Cortex of kidney (tissue), 1 donor: ENCODE measurements around the gene NEUROG3.
"Not testable (repeated sequence)": the region's sequence is repeated elsewhere in the genome, so short reads cannot be mapped to it uniquely, and the experiment has no call there.

ENCODE experiments used
- DNase-seq: peaks from one replicate; lab custom pipeline; 2025; lab: John Stamatoyannopoulos, UW

The NEUROG3 gene

DNA sequence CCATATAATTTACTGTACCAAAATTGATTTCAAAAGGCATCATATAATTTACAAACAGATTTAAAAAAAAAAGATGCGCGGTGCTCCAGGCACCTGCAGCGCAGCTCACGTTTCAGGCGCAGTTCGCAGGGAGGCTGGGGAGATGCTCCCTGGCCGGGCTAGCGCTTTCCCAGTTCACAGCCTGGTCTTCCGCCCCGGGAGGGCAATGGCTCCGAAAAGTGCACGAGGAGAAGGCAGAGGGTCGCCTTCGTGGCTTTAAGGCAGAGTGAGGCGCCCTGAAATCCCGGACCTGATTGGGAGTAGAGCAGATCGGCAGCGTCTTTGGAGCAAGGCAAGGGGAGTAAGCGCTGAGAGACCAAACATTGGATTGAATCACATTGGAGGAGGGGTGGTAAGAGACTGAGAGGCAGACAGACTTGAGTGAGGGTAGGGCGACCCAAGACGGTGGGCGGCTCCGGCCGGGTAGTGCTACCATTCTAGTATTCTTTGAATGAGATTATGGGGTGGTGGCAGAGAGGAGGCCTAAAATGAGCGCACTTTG lies 1.5 kb downstream of the NEUROG3 start:
- no peak for DNase-seq

DNA sequence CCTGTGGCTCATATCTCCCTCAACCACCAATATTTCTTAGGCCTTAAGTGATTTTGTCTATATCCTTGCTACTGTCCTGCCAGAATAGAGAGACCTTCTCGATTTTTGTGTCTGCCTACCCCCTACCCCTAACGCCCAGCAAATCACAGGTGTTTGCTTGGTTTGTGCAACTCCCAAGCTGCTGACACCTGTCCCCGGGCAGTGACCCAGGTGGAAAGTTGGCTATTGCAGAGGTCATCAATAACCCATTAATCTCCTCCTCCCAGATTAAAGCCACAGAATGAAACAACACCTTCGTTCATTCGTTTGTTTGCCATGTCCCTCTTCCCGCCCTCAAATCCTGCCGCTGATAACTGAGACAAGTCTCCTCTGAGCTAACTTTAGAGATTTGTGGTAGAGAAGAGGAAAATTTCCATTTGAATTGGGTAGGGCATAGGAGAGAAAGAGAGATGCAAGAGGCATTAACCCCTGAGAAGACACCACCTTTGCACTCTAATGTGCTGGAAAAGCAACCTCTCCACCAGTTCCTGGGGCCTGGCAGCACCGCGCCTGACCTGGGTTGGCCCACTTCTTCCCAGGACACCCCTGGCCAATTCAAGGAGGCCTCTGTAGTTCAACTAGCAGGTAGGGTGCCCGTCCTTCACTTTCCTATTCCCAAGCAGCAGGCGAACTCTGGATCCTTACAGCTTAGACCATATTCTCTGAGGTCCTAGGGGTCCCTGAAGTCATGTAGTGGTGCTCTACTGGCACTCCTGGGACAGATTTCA lies 3.0 kb downstream of the NEUROG3 start:
- DNase-seq = no peak

DNA sequence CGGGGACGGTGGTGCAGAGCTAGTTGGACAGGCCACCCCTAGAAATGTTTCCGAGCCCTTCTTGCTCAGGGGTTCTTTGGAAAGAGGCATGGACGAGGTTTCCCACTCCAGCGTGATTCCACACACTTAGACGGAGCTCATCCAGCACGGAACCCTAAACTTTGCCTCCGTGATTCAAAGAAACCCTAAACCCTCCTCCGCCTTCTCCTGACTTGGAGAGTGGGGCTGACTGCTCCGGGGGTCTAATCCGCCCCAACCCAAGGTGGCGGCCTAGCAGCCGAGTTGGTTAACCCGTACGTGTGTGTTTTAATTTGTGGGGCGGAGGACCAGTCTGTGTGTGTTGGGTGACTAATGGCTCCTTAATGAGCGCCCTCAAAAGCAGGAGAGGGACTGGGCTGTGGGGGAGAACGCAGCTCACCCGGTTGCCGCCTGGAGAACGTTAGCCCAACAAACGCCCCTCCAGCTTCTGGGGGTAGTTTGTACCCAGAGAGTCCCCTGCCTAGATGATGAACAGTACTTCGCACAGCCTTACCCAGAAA lies 3.8 kb downstream of the NEUROG3 start:
- no peak for DNase-seq

DNA sequence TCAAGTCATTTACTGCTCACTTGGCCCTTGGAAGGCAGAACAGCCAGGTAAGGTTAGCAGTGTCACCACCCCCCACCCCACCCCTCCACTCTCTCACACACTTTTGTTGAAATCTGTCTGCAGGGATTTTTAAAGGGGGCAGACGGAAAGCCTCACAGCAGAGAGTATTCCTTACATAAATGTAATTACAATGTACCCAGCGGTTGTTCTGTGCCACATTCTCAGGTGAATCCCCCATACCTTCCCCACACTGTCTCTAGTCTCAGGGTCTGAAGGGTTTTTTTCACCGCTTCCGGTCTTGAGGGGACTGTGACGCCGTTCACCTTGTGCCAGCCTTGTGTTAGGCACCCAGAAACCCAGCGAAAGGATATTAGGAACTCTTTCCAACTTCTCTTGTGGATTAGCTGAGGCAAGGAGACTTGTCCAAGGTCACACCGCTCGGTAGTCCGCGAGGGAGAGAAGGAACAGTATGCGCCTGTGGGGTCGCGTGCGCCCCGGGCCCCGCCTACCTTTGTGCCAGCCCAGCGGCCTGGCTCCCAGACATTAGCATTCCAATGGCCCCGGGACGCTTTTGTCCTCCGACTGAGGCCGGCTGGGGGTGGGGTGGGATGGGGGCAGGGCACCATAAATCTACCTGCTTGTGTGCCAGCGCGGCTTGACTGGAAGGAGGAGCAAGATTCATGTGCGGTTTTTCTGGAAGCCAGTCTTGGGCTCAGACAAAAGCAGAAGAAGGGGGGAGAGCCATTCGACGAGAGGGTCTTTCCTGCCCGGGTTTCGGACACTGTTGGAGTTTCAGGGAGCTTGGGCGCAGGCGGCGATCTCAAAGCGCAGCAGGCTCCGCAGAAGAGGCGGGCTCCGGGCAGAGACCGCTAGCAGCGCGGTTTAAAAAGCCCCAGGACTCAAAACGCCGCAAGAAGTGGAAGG lies 4.5 kb downstream of the NEUROG3 start:
- no peak for DNase-seq

DNA sequence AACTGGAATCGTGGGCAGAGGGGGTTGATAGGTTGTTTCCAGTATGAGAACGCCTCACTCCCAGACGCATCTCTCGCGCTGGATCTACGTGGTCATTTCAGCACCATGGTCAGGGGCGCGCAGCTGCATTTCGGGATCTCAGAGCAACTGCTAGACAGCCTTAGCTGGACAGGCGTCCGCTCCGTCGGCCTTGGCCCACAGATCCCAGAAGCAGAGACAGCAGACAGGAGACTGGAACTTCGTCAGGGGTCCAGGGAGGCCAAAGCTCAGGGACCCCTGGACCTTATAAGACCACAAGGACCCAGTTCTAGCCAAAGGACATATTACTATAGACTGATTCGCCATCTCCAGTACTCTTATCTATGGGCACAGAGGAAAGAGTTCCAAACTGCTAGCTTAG lies 5.3 kb downstream of the NEUROG3 start:
- no peak for DNase-seq

DNA sequence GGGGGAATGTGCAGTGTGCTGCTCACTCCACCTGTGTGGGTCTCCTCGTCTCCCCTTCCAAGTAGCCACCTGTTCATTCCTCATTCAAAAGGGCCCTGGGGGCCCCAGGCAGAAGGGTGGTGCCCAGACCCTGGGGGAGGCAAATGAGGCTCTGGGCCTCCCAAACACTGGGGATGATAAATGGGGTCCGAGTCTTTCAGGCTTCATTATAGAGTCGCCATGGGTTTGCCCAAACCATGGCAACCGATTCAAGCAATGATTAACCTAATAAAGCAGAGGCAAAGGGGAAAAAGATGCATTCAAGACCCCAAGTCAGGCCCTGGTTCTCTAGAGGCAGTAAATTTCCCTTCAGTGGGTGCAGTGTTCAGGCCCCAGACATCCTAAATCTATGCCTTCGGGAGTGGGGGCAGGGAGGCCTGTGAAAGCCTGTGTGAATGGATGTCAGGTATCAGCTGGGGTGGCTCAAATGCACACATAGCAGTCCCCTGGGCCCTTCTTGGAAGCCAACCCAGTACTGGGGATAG lies 10.4 kb downstream of the NEUROG3 start:
- DNase-seq = no peak

DNA sequence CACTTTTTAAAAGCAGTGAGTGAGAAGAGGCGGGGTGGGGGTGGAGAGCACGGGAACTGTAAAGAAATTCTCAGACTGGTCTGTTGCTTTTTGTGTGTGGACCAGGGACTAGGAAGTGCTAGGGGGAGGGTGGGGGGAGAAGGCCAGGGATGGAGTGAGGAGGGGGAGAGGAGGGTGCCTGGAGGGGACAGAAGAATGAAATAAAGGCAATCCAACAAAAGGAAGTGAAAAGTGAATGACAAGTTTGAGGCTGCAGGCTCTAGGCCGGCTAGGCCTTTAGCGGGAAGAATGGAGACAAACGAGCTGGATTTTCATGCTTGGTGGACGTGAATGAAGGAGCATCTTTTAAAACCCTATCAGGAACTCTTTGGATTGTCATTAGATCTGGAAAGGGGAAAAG lies 13.7 kb downstream of the NEUROG3 start:
- DNase-seq = no peak

DNA sequence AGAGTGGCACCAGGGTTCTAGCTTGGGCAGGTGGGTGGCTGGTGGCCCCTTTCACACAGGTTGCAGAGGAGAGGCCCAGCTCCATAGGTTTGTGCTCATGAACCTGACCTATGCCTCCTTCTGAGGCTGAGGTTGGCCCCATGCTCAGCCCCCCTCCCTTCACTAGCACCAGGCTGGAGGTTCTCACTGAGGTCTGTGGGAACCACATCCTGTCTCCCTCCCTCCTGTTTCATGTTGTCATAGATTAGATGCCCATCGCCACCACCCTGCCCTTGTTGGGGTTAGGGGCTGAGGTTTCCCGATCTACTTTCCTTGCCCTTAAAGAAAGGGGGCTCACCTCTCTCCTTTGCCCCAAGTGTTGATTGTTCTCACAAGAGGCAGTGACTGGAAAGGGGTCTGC lies 14.7 kb downstream of the NEUROG3 start:
- no peak for DNase-seq

DNA sequence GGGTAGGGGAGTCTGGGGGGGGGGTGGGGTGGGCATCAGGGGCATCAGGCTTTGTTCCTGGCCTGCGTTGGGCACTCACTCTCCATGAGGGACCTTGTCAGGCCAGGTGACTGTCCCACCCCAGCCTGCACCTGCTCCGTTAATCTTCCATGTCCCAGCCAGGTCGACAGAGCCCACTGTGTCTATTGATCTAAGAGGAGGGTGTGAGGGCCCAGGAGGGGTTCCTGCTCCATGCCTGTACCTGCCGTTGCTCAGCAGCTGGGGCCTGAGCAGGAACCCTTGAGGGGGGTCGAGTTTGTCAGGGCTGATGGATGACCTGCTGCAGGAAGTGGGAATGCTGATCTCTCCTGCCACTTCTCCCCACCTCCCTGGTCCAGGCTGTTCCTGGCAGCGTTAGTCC lies 18.6 kb downstream of the NEUROG3 start:
- DNase-seq = no peak

DNA sequence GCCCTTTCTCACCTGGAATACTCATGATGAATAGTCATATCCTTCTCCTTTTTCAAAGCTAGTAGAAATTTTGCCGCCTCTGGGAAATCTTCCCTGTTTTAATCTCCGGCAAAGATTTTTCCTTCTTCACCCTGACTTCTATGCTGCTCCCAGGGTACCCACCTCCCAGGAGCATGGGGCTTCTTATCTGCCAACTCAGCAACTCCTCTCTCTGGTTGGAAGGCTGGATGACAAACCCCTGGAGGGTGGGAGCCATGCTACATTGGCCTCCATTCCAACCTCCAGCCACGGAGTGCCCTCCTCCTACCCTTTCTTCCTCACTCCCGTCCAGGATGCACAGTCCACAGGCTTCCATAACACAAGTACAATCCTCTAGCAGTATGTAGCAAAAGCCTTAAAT lies 19.9 kb downstream of the NEUROG3 start:
- DNase-seq = no peak

DNA sequence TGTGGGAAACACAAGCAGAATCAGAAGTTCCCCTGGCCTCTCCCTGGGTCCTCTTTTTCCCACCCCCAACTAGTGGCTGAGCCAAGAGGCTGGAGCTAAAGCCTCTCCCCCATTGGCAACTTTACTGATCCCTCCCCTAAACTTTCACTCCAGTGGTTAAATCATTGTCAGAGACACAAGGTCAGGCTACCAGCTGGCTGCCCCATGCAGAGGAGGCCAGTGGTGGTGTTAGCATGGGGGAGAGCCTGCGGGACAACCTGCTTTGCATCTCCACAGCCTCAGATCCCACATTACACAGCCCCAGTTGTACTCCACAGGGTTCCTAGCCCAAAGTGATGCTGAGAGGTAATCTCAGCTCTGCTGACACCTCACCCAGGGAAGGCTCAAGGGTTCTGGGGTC lies 21.0 kb downstream of the NEUROG3 start:
- no peak for DNase-seq

DNA sequence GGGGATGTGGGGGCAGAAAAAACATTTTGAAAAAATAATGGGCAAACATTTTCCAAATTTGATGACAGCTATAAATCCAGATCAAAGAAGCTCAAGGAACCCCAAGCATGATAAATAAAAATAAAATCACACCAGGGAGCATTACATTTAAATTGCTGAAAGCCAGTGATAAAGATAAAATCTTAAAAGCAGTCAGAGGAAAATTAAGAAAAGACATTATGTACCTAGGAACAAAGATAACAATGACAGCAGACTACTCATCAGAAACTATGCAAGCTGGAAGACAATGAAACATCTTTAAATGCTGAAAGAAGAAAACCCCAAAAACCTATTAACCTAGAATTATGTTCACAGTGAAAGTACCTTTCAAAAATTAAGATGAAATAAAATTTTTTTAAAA lies 23.3 kb downstream of the NEUROG3 start:
- DNase-seq = no peak

DNA sequence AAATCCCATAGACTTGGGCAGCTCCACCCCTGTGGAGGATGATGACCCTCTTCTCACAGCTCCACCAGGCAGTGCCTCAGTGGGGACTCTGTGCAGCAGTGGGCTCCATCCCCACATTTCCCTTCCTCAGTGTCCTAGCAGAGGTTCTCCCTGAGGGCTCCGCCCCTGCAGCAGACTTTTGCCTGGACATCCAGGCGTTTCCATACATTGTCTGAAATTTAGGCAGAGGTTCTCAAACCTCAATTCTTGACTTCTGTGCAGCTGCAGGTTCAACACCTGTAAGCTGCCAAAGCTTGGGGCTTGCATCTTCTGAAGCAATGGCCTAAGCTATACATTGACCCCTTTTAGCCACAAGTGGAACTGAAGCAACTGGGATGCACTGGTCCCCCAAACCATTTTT lies 31.8 kb downstream of the NEUROG3 start:
- DNase-seq = no peak

DNA sequence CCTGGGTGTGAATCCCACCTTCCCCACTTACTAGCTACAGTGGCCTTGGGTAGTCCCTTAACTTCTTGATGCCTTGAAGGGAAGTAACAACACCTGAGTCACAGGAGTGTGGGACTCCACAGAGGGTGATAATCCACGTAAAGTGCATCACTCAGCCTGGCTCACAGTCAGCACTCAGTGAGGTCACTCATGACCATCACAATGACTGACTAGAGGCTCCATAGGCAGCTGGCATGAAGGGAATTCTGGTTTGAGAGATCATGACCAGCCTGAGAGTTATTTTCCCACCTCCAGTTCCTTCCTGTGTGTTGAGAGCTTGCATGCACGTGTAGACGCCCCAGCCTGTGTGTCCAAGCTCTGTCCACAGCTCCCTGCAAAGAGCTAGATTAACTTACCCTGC lies 34.8 kb downstream of the NEUROG3 start:
- no peak for DNase-seq

DNA sequence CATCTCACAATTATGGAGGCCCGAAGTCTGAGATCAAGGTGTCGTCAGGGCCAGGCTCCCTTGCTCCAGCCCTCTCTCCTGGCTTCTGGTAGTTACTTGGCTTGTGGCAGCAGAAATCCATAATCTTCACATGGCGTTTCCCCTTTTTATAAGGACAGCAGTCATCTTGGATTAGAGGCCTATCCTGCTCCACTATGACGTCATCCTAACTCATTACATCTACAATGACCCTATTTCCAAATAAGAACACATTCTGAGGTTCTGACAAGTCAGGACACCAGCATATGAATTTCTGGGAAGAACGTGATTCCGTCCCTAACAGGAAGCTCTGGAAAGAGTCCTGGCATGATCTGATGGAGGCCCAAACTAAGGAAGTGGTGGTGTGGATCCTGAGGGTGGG lies 35.8 kb downstream of the NEUROG3 start:
- DNase-seq = no peak

DNA sequence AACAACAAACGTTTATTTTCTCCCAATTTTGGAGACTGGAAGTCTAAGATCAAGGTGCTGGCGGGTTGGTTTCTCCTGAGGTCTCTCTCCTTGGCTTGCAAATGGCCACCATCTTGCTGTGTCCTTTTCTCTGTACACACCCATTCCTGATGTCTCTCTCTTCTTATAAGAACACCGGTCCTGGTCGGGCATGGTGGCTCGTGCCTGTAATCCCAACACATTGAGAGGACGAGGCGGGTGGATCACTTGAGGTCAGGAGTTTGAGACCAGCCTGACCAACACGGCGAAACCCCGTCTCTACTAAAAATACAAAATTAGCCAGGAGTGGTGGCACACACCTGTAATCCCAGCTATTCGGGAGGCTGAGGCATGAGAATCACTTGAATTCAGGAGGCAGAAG lies 36.7 kb downstream of the NEUROG3 start:
- DNase-seq = not testable (repeated sequence)

DNA sequence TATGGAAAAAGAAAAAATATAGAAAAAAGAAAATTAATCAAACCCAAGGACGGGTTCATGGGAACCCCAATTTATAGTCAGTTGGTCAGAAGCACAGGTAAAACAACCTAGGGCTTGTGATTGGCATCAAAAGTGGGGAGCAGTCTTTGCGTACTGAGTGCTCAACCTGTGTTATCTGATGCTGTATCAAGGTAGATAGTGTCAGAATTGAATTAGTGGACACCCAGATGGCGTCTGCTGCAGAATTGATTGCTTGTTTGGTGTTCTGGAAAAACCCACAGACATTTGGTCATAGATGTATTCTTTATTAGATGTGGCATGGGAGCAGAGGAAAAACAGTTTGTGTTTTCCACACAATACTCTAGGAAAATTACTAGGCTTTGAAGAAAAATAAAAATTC lies 39.6 kb downstream of the NEUROG3 start:
- no peak for DNase-seq

DNA sequence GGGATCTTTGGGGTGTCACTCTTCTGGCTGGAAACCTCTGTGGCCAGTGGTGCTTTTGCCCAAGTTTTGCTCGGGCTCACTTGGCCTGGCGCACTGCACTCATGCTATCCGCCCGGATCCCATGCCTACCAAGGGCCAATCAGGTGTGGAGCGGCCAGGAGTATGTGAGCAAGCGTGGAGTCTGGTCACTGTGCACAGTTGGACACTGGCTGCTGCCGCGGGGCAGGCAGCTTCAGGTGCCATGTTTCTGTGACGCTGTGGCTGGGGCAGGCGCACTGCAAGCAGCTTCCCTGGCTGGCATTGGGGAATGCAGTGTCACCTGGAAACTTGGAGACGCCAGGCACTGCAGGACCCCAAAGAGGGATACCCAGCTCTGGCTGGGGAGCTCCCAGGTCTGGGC lies 45.3 kb downstream of the NEUROG3 start:
- no peak for DNase-seq
